RPMI8226 (cell line): ENCODE data around the gene KIF5C.

Source experiments
- DNase-seq: peaks from one replicate; pipeline ENCODE4 v3.0.0-alpha.2; 2015

Gene KIF5C

DNA sequence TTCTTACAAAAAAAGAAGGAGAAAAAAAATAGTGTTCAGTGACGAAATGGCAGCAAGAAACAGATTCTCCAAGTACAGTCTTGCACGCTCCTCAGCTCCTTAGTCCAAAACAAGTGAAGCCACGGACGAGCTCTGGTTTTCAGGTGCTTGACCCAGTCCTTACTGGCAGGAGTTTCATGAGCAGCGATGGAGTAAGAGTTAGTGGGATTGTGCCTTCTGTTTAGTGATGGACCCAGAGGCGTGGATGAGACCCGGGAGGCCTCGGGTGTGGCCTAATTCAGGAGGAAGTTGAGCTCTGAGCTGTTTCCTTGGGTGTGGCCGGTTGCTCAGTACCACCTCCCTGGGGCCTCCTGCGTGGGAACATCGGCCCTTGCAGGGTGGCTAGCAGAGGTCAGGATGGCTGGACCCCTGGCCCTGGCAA lies 52.0 kb downstream of the KIF5C start:
- no peak for DNase-seq

DNA sequence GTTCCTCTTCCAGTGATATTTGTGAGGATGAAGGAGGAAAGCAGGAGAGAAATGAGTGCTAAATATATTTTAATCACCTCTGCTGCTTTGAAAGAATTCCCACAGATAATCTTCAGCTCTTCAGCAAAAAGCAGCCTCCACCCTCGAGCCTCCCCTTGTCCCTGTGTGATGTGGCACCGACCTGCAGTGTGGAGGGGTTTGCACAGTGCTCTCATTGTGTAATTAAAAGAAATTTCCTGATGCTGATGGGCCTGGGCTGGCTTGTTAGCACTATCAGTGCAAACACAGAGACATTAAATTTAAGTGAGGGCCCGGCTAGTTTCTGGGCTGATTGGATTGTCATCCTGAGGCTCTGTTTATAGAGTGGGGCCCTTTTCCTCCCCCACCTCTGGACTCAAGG lies 53.4 kb downstream of the KIF5C start:
- no peak for DNase-seq

DNA sequence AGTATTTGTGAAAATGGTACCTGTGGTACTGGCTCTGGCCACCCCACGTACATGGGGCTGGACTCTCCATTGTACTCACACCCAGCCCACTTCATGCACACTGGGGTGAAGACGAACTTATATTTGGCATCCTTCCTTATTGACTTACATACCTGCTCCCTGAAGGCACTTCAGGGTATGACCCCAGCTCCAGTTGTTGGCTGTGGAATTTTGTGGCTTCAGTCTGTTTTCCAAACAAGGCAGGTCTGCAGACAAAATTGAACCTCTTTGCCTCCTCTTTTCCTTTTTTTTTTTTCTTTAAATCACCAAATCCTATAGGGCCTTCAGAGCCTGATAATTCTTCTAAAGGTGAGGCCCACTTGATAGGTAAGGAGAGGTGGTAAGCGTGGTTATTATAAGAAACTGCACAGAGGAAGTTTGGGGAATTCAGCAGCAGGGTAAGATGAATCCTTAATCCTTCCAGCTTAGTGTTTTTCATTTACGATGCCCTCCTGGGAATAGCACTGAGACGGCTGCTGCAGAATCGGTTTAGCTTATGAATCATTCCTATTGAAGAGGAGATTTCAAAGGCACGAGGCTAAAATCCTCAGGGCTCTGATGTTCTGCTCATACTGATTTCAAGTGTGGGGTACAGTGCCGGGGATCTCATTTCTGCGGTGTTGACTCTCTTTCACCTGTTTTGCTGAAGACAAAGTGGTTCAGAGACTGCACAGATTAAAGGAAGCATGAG lies 55.2 kb downstream of the KIF5C start:
- no peak for DNase-seq

DNA sequence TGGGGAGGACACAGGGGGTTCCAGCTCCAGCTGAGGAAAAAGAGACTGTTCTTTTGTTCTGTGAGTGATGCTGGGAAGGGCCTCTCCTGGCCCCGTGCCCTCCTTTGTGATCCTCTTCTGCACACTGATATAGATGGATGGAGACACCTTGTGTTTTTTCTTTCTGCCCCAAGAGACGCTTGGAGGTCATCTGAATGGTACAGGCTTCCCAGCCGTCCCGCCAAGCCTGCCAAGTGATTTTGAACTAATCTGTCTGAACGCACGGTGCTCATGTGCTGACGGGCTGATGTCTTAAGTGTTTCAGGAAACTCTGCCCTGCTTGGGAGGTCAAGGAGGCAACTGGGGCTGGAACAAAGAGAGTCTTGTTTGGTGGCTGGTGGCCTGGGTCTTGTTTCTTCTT lies 57.5 kb downstream of the KIF5C start:
- no peak for DNase-seq

DNA sequence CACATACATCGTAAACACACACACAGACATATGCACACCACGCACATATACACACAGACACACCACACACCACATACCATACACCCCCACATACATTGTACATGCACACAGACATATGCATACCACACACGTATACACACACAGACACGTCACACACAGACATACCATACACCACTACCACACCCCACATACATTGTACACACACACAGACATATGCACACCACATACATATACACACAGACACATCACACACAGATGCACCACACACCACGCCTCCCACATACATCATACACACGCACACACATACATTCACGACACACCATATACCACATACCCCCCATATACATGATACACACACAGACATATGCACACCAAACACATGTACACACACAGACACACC lies 58.4 kb downstream of the KIF5C start:
- DNase-seq: no peak

DNA sequence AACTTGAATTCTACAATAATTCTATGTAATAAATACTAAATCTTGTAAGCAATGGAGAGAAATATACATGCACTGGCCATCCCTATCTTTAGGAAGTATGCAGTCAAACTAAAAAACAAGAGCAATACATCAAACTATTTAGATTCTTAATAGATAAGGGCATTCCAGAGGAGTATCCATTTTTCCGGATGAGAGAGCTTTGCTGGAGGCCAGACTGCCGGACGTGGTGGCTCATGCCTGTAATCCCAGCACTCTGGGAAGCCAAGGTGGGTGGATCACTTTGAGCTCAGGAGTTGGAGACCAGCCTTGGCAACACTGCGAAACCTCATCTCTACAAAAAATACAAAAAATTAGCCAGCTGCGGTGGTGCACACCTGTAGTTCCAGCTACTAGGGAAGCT lies 60.8 kb downstream of the KIF5C start:
- no peak for DNase-seq

DNA sequence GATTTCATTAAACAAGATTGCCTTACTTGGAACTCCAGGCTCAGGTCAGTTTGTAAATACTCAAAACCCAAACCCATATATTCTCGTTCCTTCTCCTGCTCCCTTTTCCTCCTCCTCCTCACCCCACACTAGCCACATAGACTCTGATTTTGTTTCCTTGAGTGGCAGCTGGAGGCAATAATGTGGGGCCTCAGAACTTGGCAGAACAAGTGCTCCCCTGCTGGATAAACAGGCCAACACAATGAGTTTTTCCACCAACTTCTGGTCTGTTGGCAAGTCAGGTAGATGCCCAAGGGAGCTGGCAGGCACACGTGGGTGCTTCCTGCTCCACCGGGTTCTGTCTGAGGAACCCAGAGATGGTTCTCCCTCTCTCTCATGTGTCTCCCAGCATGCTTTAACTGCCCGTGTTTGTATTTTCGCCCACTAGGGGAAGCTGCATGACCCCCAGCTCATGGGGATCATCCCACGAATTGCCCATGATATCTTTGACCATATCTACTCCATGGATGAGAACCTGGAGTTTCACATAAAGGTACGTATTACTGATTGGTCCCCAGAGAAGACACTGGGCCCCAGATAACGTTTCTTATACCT lies 61.9 kb downstream of the KIF5C start:
- DNase-seq: peak; percentile 6

DNA sequence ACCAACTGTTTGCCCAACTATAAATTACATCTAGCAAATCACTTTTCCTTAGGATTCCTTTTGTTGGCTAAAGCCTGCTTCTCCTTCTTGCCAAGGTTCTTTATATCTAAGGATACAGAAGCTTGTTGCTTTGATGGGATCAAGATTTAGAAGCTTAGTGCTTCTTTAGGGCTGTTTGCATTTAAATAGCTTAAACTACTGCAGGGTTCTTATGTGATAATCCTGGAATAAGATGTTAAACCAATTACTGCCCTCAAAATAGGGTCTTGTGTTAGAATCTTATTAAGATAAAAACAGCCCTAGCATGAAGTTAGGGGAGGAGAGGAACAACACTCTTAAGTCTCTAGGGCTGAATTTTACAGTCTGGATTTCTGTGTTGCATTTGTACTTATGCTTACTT lies 64.2 kb downstream of the KIF5C start:
- no peak for DNase-seq

DNA sequence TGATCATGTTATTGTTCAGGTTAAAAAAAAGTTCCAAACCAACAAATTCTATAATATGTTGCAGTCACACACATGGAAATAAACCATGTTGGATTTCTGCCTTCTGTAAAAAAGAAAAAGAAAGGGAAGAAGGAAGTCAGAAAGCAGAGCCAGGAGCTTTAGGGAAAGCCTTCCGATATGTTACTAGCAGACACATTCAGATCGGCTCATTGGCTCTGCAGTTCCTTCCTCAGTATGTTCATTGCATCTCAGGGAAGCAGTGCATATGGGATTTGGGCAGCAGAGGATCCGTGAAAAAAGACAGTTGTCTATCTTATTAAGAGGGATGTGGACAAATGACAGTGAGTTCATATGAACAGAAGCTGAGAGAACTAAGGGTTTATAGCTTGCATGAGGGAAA lies 68.1 kb downstream of the KIF5C start:
- no peak for DNase-seq

DNA sequence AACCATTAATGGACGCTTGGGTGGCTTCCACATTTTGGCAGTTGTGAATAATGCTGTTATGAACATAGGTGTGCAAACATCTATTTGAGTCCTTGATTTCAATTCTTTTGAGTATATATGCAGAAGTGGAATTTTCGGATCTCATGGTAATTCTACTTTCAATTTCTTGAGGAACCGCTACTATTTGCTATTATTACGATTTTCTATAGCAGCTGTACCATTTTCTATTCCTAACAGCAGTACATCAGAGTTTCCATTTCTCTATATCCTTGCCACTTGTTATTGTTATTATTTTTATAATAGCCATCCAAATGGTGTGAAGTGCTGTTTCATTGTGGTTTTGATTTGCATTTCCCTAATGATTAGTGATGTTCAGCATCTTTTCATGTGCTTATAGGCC lies 69.5 kb downstream of the KIF5C start:
- DNase-seq: no peak

DNA sequence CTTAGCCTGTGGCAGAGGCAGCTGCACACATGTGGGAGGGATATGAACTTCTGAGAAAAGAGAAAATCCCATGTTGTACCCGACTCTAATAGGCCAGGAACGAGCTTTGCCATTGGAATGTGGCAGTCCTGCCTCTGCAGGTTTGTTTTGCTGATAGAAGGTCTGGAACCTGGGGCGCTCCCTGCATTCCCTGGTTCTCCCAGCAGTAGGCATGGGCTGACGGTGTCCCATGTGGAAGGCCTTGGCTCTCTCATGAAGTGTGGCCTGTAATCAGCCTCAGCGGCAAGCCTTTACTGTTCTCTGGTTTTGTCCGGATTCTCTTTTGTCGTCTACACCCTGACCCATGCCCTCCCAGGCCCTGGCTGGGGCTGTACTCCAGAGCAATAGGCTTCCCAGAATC lies 72.3 kb downstream of the KIF5C start:
- DNase-seq: no peak

DNA sequence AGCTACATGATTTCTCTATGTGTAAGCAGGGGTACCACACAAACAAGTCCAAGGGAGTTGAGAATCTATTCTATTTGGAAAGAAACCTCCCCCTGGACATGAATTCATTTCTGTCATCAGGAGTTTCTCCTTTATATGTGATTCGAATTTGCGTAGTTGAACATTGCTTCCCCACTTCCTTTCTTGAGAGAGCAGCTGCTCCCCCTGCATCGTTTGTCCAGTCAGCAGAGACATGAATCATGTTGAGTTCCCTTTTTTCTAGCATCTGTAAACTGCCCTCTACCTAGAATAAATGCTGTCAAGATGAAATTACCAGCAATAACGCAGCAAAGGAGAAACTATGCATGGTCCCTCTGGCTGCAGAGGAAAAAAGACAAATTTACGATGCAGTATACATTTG lies 73.8 kb downstream of the KIF5C start:
- peak; percentile 47 for DNase-seq

DNA sequence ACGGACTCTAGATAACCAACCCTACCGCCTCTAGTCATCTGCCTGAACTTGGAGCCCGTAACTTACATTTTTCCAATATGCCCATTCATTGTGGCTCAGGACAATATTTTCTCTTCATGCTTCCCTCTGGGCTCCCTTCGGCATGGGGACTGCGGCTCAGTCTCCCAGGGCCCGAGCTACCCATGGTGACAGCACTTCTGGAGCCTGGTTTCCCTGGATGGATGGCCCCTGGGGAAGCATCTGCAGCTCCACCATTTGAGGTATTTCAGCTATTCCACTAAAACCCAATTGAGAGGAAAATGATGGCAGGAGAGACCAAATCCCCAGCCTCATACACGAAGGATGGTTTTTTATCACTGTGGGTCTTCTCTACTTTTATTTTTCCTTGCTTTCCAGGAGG lies 74.3 kb downstream of the KIF5C start:
- no peak for DNase-seq

DNA sequence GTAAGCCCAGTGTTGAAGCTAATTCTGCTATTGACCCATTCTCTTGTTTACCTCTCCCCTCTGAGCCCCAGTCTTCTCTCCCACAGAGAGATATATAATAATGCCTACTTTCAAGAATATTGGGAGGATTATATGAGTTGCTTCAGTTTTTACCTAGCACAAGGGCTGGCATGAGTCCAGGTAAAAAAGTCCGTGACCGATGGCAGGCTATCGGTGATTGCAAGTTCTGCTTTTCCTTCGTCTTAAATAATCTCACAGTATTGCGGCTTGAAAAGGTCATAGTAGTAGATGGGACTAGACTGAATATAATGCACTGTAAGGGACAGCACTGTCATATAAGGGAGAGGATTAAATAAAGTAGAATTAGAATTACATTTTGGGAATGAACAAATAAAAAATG lies 77.6 kb downstream of the KIF5C start:
- peak; percentile 23 for DNase-seq

DNA sequence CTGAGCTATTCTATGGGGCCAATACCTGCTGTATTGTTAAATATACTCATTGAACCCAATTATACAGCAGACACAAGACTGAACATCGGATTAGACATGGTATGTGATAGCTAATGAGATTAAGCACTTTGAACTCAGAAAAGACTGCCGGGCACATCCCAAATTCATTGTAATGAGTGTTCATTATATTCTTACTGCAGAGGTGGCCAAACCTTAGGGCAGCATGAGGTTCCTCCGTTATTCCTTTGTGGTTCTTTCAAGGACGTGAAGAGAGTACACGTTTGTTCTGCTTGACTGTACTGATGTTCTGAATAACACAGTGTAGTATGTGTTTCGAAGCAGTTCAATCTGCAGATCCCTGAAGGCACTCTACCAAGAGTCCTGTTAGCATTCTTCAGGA lies 78.4 kb downstream of the KIF5C start:
- no peak for DNase-seq

DNA sequence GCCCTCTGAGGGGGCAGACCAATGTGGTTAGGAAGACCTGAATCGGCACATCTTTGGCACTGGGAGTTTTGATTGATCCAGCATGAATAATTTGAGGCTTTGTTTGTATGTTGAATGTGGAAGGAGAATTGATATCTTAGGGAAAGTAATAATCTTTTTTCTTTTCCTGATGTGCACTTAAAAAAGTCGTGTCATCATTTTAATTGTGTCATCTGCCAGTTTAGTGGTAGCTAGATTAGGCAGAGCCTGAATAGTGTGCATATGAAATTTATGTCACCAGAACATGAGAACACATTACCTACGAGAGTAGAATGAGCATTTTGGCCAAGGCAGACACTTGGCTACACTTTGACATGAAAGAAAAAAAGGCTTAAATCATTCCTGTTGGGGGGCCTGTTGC lies 79.5 kb downstream of the KIF5C start:
- DNase-seq: no peak

DNA sequence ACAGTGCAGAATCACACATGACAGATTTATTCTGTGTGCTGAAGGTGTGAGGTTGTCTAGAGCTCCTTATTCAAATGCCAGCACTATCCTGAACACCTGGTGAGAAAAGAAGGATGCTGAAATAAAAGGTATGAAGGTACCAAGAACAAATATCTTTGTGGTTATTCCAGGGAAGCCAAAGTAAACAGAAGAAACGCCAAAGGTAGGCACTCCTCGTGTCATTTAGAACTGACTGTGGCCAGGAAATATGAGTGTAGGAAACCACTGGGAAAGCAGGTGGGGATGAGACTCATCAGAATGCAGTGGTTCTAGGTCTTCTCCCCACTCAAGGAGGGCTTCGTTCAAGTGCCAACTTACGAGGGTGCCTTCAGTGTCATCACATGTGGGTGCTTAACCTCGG lies 80.8 kb downstream of the KIF5C start:
- no peak for DNase-seq

DNA sequence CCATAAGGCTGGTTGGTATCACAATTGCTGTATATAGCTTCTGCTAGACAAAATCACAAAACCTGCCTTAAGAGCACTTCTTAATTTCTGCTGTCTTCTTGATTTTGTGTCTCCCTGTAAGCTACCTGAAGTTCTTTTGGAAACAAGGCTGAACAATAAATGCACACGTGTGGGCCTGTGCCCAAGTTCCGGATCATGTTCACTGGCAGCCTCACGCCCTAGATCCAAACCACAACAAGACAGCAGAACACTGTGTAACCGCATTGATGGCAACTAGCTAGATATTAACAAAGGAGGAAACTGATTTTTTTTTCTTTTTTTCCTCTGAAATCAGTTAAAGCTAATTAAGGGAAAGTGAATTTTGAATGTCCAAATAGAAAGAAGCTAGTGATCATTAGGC lies 82.0 kb downstream of the KIF5C start:
- no peak for DNase-seq

DNA sequence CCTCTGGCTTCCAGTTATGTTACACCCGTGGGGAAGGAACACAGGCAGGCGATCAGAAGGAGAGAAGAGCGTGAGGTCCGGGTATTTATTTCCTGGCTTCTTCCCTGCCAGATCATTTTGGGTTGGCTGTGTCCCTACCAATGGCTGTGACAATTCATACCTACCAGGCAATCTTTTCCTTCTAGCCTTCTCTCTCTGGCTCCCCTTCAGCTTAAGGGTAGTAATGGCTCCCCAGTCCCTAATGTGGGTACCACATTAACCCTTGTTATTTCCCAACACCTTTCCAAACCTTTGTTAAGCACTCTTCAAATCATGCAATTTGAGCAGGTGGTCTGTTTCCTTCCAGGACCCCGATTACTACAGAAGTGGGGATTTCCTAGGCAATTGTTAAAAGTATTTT lies 84.7 kb downstream of the KIF5C start:
- DNase-seq: no peak

DNA sequence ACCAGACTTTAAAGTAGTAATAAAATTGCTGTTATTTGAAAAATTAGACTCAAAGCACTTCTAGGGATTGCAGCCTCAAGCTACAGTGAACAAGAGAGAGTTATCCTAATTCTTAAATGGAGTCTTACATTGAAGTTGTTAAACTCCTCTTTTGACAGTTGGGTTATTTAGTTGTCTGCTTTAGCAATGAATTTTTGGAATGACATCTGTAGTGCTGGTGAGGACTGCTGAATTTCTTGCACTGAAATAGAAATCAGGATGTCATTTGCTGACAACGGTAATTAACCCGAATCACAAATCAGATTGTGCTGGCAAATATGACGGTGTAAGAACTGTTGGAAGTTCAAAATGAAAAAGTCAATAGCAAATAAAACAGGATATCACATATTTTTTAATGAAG lies 85.5 kb downstream of the KIF5C start:
- no peak for DNase-seq

DNA sequence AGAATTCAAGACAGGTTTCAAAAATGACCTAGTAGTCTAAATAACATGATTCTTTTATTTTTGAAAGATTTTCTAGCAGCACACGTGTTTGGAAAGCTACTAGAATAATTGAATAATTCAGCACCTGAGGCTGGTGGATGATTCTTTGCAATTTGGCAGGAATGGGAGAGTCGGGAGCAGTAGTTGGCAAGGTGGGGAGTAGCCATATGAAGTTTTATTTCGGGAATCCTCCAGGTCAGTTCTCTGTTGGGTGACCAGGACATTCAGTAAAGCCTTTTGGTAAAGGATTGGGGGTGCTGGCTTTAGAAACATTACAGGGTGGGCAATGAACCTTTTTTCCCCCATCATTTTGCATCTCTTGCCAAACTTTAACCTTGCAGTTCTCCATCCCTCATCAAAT lies 88.4 kb downstream of the KIF5C start:
- DNase-seq: no peak

DNA sequence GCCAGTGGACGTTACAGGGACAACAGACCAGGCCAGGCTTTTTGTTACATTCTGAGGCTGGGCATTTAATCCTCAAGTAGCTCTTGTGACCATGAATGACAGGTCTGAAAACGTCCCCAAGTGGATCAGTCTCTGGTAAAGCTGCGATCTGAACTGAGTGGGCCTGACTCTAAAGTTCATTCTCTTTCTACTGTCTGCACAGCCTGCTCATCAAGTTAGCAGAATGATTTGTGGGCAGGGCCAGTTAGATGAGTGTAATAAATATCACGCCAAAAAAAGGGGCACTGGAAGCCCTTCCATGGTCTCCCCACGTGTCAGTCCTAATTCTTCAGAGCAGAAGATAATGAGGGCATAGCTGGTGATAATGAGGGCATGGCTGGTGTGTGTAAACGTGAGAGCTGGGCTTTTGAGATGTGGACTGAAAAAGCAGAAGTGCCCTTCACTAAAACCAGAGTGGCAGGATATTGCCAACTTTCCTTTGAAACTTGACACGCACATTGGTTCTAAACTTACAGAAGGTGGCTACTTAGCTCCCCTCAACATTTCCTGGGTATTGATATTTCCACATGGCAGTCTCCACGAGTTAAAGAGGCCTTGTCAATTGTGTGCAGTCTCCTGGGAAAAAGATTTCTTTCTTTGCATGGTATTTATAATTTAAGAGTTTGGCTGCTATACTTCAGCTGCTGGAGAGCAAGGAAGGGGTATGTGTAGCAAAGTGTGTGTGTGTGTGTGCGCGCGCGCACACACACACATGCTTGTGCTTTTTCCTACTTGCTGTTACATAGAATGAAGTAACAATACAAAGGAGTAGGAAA lies 90.8 kb downstream of the KIF5C start:
- DNase-seq: peak; percentile 13

DNA sequence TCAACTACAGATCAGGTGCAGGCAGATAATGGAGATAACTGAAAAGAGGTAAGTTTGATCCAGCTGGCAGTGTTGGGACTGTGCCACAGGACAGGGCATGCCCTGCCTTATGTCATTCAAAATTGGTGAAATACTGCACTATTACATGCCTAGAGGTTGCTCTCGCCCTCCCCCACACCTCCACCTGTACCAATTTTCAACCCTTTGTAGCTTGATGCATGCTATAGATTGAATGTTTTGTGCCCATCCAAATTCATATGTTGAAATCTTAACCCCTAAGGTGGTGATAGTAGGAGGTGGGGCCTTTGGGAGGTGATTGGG lies 91.4 kb downstream of the KIF5C start:
- no peak for DNase-seq

DNA sequence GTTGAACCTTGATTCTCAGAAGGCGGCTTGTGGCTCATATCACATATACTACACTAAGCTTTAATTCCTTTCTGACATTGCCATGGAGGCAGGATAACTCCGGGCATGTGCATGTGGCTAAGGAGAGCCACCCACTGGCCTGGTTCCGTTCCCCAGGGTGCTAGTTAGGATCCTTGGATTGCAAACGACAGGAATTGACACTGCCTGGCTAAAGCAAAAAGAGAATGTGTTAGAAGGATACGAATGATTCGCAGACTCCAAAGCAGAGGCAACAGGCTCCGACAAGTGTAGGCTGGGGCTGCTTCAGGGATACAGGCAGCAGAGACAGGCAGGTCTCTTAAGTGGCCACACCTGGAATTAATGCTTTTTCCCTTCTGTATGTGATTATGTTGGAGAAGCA lies 92.0 kb downstream of the KIF5C start:
- DNase-seq: no peak

DNA sequence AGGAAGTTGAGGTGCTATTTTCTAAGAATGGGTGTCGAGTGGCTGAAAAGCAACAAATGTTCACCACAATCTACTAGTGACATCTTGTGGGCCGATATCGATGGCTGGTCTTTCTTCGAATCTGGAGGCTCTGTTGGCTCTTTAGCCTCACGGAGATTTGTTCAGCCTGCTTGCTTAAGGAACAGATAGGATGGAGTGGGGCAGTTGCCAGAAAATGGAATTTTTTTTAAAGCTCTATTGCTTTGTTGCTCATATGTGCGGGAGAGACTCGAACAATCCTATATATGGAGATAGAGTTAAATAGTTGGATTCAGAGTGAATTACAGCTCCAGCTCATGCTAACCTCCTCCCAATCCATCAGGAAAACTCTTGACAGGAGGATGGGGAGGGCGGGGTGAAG lies 92.6 kb downstream of the KIF5C start:
- no peak for DNase-seq
